Trophoblast cell (in vitro differentiated cells and primary cell): ENCODE results near the gene GPN1. TPM values are rescaled to one million over a fixed set of nuclear protein-coding genes. Genes with fewer than 3 reads are reported as not detected.

ENCODE experiments used
- DNase-seq, 2 donors: peaks; one replicate each; pipeline ENCODE4 v3.0.0-alpha.2; 2016
- H2AFZ ChIP-seq: 2 replicates; pipeline ENCODE4 v1.6.1; 2013; ENCODE audit warnings: low read length, moderate library complexity, mild to moderate bottlenecking; ENCODE audit not compliant: insufficient read depth, poor library complexity
- H2AK5ac ChIP-seq: 2 replicates; pipeline ENCODE4 v1.6.1; 2013; ENCODE audit warnings: mild to moderate bottlenecking, low read length
- H2BK120ac ChIP-seq: 2 replicates; pipeline ENCODE4 v1.6.1; 2013; ENCODE audit warnings: low read length, mild to moderate bottlenecking, moderate library complexity; ENCODE audit not compliant: insufficient read depth, poor library complexity
- H2BK12ac ChIP-seq: 2 replicates; pipeline ENCODE4 v1.6.1; 2013; ENCODE audit warnings: mild to moderate bottlenecking, low read length, moderate library complexity
- H2BK5ac ChIP-seq: 2 replicates; pipeline ENCODE4 v1.6.1; 2013; ENCODE audit warnings: low read length, low read depth, moderate library complexity, mild to moderate bottlenecking; ENCODE audit not compliant: poor library complexity
- H3K14ac ChIP-seq: 2 replicates; pipeline ENCODE4 v1.6.1; 2013; ENCODE audit warnings: mild to moderate bottlenecking, low read length
- H3K18ac ChIP-seq: 2 replicates; pipeline ENCODE4 v1.6.1; 2013; ENCODE audit warnings: mild to moderate bottlenecking, low read length
- H3K23ac ChIP-seq: 2 replicates; pipeline ENCODE4 v1.6.1; 2013; ENCODE audit warnings: low read length
- H3K27ac ChIP-seq: 2 replicates; pipeline ENCODE4 v1.5.1; 2013; ENCODE audit warnings: low read depth, mild to moderate bottlenecking, inconsistent platforms, low read length, moderate library complexity
- H3K27me3 ChIP-seq: 2 replicates; pipeline ENCODE4 v1.6.1; 2013; ENCODE audit warnings: inconsistent platforms, mild to moderate bottlenecking, low read length, moderate library complexity; ENCODE audit not compliant: insufficient read depth
- H3K36me3 ChIP-seq, 2 experiments: 1 replicate in 1 of 2; 2 replicates in 1 of 2; pipeline ENCODE4 v1.6.1; 2013; ENCODE audit warnings: low read length in 2 of 2, mild to moderate bottlenecking in 2 of 2, moderate library complexity in 1 of 2; ENCODE audit not compliant: insufficient read depth in 2 of 2, control insufficient read depth in 1 of 2
- H3K4ac ChIP-seq: 2 replicates; pipeline ENCODE4 v1.6.1; 2013; ENCODE audit warnings: low read depth, mild to moderate bottlenecking, low read length, moderate library complexity
- H3K4me1 ChIP-seq, 2 experiments: 1 replicate in 1 of 2; 2 replicates in 1 of 2; pipeline ENCODE4 v1.6.1; 2013; ENCODE audit warnings: low read length in 2 of 2, mild to moderate bottlenecking in 2 of 2, moderate library complexity in 1 of 2; ENCODE audit not compliant: insufficient read depth in 2 of 2, control insufficient read depth in 1 of 2
- H3K4me2 ChIP-seq: 2 replicates; pipeline ENCODE4 v1.6.1; 2013; ENCODE audit warnings: inconsistent platforms, mild to moderate bottlenecking, low read length, moderate library complexity
- H3K4me3 ChIP-seq: 2 replicates; pipeline ENCODE4 v1.5.1; 2013; ENCODE audit warnings: mild to moderate bottlenecking, low read depth, low read length, inconsistent platforms
- H3K79me1 ChIP-seq: one replicate; pipeline ENCODE4 v1.6.1; 2013; ENCODE audit warnings: low read length
- H3K79me2 ChIP-seq: 2 replicates; pipeline ENCODE4 v1.6.1; 2013; ENCODE audit warnings: low read length, mild to moderate bottlenecking; ENCODE audit not compliant: control insufficient read depth, insufficient read depth, poor library complexity
- H3K9ac ChIP-seq: 2 replicates; pipeline ENCODE4 v1.6.1; 2013; ENCODE audit warnings: mild to moderate bottlenecking, low read length
- H3K9me3 ChIP-seq: 2 replicates; pipeline ENCODE4 v1.6.1; 2013; ENCODE audit warnings: low read depth, mild to moderate bottlenecking, control low read depth, inconsistent platforms, low read length; ENCODE audit not compliant: insufficient read depth
- H4K12ac ChIP-seq: 2 replicates; pipeline ENCODE4 v1.6.1; 2013; ENCODE audit warnings: low read depth, mild to moderate bottlenecking, low read length, moderate library complexity
- H4K8ac ChIP-seq: 2 replicates; pipeline ENCODE4 v1.6.1; 2013; ENCODE audit warnings: low read depth, mild to moderate bottlenecking, low read length, moderate library complexity
- H4K91ac ChIP-seq: one replicate; pipeline ENCODE4 v1.6.1; 2013; ENCODE audit warnings: low read depth, mild to moderate bottlenecking, low read length, moderate library complexity
- whole genome bisulfite sequencing: extraction: QIAGEN DNeasy Blood & Tissue Kit; methylation state at CpG from one replicate; pipeline ENCODE4 v1.1.7; 2013; ENCODE audit warnings: missing lambda C conversion rate; ENCODE audit not compliant: insufficient read length, insufficient coverage; ENCODE audit errors: extremely low coverage; 5-methylcytosine and 5-hydroxymethylcytosine counted together
- polyA plus RNA-seq: library from polyadenylated mRNA; stranded (reverse); fragments of 200-250 nt; gene quantifications from 2 replicates; pipeline ENCODE4 v1.2.3, GENCODE V29; 2013

GPN1 gene
- 26.9 and 28.9 TPM in 2 replicates for polyA plus RNA-seq

DNA sequence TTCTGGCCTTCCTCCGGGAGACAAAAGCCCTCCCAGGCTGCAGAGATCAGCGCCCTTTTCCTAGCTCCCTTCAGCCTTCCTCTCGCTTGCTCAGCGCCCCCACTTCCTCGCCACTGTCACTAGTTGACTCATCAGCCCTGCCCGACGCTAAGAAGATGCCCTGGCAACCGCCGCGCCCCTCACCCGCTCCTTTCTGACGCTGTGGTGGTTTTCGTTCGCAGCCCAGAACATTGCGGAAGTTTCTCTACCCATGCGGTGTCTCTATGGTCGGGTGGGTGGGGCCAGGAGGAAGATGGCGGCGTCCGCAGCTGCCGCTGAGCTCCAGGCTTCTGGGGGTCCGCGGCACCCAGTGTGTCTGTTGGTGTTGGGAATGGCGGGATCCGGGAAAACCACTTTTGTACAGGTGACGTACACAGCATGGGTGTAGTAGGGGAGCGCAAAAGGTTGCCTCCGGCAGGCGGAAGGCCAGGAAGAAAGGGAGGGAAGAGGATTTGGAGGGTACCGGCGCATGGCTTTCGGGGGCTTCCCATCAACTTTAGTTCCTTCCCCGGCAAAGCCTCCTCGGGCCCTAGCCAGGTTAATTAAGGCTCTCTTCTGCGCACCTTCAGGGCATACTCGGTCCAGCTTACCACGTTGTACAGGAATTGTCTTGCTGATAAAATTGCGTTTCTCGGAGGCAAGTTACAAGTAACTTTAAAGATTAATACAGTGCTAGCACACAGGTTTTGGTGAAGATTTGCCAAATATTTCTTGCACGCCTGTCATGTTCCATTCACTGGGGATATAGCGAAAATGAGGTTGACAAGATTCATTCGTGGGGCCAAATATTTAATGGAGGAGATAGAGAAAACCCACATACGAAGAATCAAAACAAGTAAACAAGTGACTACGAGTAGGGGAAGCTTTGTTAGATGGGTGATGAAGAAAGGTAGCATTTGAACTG lies at the start of gene GPN1, which contains the start of gene CCDC121:
Gene GPN1 (plus strand): TSS at position 284 of the 943 bp plus-strand sequence. CDS start 9 bp downstream, at position 293.
Gene CCDC121 (minus strand): TSS at position 246 of the 943 bp plus-strand sequence. CDS start 1,213 bp downstream, outside the sequence.
- peak within 1 kb of the TSS; percentile 85 for H4K8ac ChIP-seq
- peak within 1 kb of the TSS; percentile 51 for H3K18ac ChIP-seq
- H3K27me3 ChIP-seq = no peaks in the 10 kb centered on the region
- H4K12ac ChIP-seq = peak within 1 kb of the TSS; percentile 66
- peaks cover 3% of the 10 kb centered on the region for H3K79me2 ChIP-seq
- peak within 1 kb of the TSS; percentile 96 for H3K9ac ChIP-seq
- H3K9me3 ChIP-seq = no peaks in the 10 kb centered on the region
- H3K79me1 ChIP-seq = peaks cover 9% of the 10 kb centered on the region
- peak within 1 kb of the TSS; percentile 76 for H4K91ac ChIP-seq
- H2BK120ac ChIP-seq = peak within 1 kb of the TSS; percentile 12
- WGBS = no CpG with 5 or more reads among the region's 44 CpGs
- peak within 1 kb of the TSS; percentile 44 for H2BK5ac ChIP-seq
- peak within 1 kb of the TSS; percentile 46 for H2AFZ ChIP-seq
- peaks cover 7 to 9% of the 10 kb centered on the region in 2 experiments for H3K36me3 ChIP-seq
- H3K27ac ChIP-seq = peak within 1 kb of the TSS; percentile 73
- DNase-seq = peak; percentile 91
- peak within 1 kb of the TSS; percentile 76 for H3K4me2 ChIP-seq
- H2BK12ac ChIP-seq = peak within 1 kb of the TSS; percentile 57
- H3K4ac ChIP-seq = peak within 1 kb of the TSS; percentile 29
- H3K4me3 ChIP-seq = peak within 1 kb of the TSS; percentile 93
- peaks cover 2 to 3% of the 10 kb centered on the region in 2 experiments for H3K4me1 ChIP-seq
- H2AK5ac ChIP-seq = no peak within 1 kb of the TSS
- H3K14ac ChIP-seq = peak within 1 kb of the TSS; percentile 74
- no peak within 1 kb of the TSS for H3K23ac ChIP-seq

DNA sequence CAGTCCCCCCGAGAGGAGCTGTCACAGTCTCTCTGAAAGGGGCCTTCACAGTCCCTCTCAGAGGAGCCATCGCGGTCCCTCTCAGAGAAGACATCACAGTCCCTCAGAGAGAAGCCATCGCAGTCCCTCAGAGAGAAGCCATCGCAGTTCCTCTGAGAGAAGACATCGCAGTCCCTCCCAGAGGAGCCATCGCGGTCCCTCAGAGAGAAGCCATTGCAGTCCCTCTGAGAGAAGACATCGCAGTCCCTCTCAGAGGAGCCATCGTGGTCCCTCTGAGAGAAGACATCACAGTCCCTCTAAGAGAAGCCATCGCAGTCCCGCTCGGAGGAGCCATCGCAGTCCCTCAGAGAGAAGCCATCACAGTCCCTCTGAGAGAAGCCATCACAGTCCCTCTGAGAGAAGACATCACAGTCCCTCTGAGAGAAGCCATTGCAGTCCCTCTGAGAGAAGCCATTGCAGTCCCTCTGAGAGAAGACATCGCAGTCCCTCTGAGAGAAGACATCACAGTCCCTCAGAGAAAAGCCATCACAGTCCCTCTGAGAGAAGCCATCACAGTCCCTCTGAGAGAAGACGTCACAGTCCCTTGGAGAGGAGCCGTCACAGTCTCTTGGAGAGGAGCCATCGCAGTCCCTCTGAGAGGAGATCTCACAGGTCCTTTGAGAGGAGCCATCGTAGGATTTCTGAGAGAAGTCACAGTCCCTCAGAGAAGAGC lies 47.3 kb upstream of the GPN1 start:
- H4K8ac ChIP-seq = no peak overlapping the region
- H2AK5ac ChIP-seq = no peak overlapping the region
- peaks cover 3 to 8% of the 10 kb centered on the region in 2 experiments for H3K4me1 ChIP-seq
- no peak overlapping the region for H3K4me2 ChIP-seq
- H3K4me3 ChIP-seq = no peak overlapping the region
- H3K36me3 ChIP-seq = no peaks in the 10 kb centered on the region
- H3K14ac ChIP-seq = no peak overlapping the region
- DNase-seq = no peak
- H3K9ac ChIP-seq = no peak overlapping the region
- no peak overlapping the region for H3K23ac ChIP-seq
- no CpG with 5 or more reads among the region's 19 CpGs for whole genome bisulfite sequencing
- H3K27ac ChIP-seq = no peak overlapping the region
- H4K91ac ChIP-seq = no peak overlapping the region
- H3K27me3 ChIP-seq = no peaks in the 10 kb centered on the region
- no peak overlapping the region for H4K12ac ChIP-seq
- peak overlapping the region; percentile 41 for H2AFZ ChIP-seq
- no peak overlapping the region for H2BK12ac ChIP-seq
- H3K9me3 ChIP-seq = peaks cover 8% of the 10 kb centered on the region
- no peak overlapping the region for H2BK120ac ChIP-seq
- peaks cover 4% of the 10 kb centered on the region for H3K79me1 ChIP-seq
- no peak overlapping the region for H2BK5ac ChIP-seq
- H3K18ac ChIP-seq = no peak overlapping the region
- no peak overlapping the region for H3K4ac ChIP-seq
- no peaks in the 10 kb centered on the region for H3K79me2 ChIP-seq

GRCh38 chr2:27582129-27582694 lies 46.6 kb upstream of the GPN1 start:
- peaks cover 4% of the 10 kb centered on the region for H3K79me1 ChIP-seq
- H4K12ac ChIP-seq = peak overlapping the region; percentile 98
- peak overlapping the region; percentile 84 for H4K91ac ChIP-seq
- no peak for DNase-seq
- no peaks in the 10 kb centered on the region for H3K27me3 ChIP-seq
- H2AFZ ChIP-seq = peak overlapping the region; percentile 41
- WGBS = no CpG with 5 or more reads among the region's 16 CpGs
- H3K4me2 ChIP-seq = peak overlapping the region; percentile 72
- H3K14ac ChIP-seq = peak overlapping the region; percentile 39
- H3K9me3 ChIP-seq = peaks cover 8% of the 10 kb centered on the region
- H3K4ac ChIP-seq = peak overlapping the region; percentile 6
- H3K23ac ChIP-seq = no peak overlapping the region
- H3K36me3 ChIP-seq = no peaks in the 10 kb centered on the region
- no peak overlapping the region for H3K9ac ChIP-seq
- peak overlapping the region; percentile 30 for H2BK120ac ChIP-seq
- peak overlapping the region; percentile 65 for H3K18ac ChIP-seq
- H2BK12ac ChIP-seq = no peak overlapping the region
- peaks cover 3 to 8% of the 10 kb centered on the region in 2 experiments for H3K4me1 ChIP-seq
- H3K4me3 ChIP-seq = peak overlapping the region; percentile 80
- no peak overlapping the region for H2BK5ac ChIP-seq
- H3K79me2 ChIP-seq = no peaks in the 10 kb centered on the region
- H4K8ac ChIP-seq = peak overlapping the region; percentile 80
- H2AK5ac ChIP-seq = no peak overlapping the region
- no peak overlapping the region for H3K27ac ChIP-seq
